Neural progenitor cell (in vitro differentiated cells): ENCODE data around the gene SIT1. TPM values are rescaled to one million over a fixed set of nuclear protein-coding genes. Genes with fewer than 3 reads are reported as not detected.

Experiments
- DNase-seq: peaks from one replicate; pipeline ENCODE4 v3.0.0-alpha.2; 2016; ENCODE audit warnings: low spot score
- H2AFZ ChIP-seq: fragments of 200-600 bp; sonication (generic); replicated peaks from 2 replicates; pipeline ENCODE4 v1.6.1; 2016; ENCODE audit warnings: antibody characterized with exemption
- H3F3A ChIP-seq: fragments of 200-600 bp; sonication (generic); 2 replicates; pipeline ENCODE4 v1.6.1; 2016; ENCODE audit warnings: antibody characterized with exemption, low read depth
- H3K27ac ChIP-seq: fragments of 200-600 bp; sonication (generic); 2 replicates; pipeline ENCODE4 v1.5.1; 2016; ENCODE audit warnings: mild to moderate bottlenecking
- H3K27me3 ChIP-seq: fragments of 200-600 bp; sonication (generic); 2 replicates; pipeline ENCODE4 v1.6.1; 2016; ENCODE audit warnings: mild to moderate bottlenecking, moderate library complexity
- H3K36me3 ChIP-seq: fragments of 200-600 bp; sonication (generic); 2 replicates; pipeline ENCODE4 v1.5.1; 2016
- H3K4me1 ChIP-seq: fragments of 200-600 bp; sonication (generic); 2 replicates; pipeline ENCODE4 v1.6.1; 2016; ENCODE audit warnings: mixed run types
- H3K4me2 ChIP-seq: fragments of 200-600 bp; sonication (generic); 2 replicates; pipeline ENCODE4 v1.6.1; 2016
- H3K4me3 ChIP-seq: fragments of 200-600 bp; sonication (generic); 2 replicates; pipeline ENCODE4 v1.5.1; 2016
- H3K79me2 ChIP-seq: fragments of 200-600 bp; sonication (generic); 2 replicates; pipeline ENCODE4 v1.6.1; 2016; ENCODE audit warnings: low read depth
- H3K9ac ChIP-seq: fragments of 200-600 bp; sonication (generic); 2 replicates; pipeline ENCODE4 v1.6.1; 2016
- H3K9me3 ChIP-seq: fragments of 200-600 bp; sonication (generic); 2 replicates; pipeline ENCODE4 v1.5.1; 2016; ENCODE audit warnings: low read depth
- H4K20me1 ChIP-seq: fragments of 200-600 bp; sonication (generic); 2 replicates; pipeline ENCODE4 v1.6.1; 2016; ENCODE audit warnings: low read depth
- H3K27ac Mint-ChIP-seq: 3 replicates; pipeline ENCODE4 v1.8.0; 2021; ENCODE audit warnings: mixed read lengths
- H3K27me3 Mint-ChIP-seq: 2 replicates; pipeline ENCODE4 v1.8.0; 2022; ENCODE audit warnings: low read depth, mild to moderate bottlenecking, inconsistent platforms, moderate library complexity, mixed read lengths; ENCODE audit not compliant: insufficient read depth
- H3K36me3 Mint-ChIP-seq: 3 replicates; pipeline ENCODE4 v1.8.0; 2021; ENCODE audit warnings: mixed read lengths
- H3K4me1 Mint-ChIP-seq: 3 replicates; pipeline ENCODE4 v1.8.0; 2021; ENCODE audit warnings: mixed read lengths
- H3K4me3 Mint-ChIP-seq: 3 replicates; pipeline ENCODE4 v1.8.0; 2021; ENCODE audit warnings: mild to moderate bottlenecking, moderate library complexity, mixed read lengths
- H3K9me3 Mint-ChIP-seq: 3 replicates; pipeline ENCODE4 v1.8.0; 2020; ENCODE audit warnings: mixed read lengths
- EZH2 ChIP-seq: fragments of 200-600 bp; sonication (generic); IDR thresholded peaks from 2 replicates; pipeline ENCODE4 v1.6.1; 2017; ENCODE audit warnings: antibody characterized with exemption, mild to moderate bottlenecking, moderate library complexity
- EZH2phosphoT487 ChIP-seq: fragments of 200-600 bp; sonication (generic); IDR thresholded peaks from 2 replicates; pipeline ENCODE4 v1.6.1; 2017; ENCODE audit warnings: antibody characterized with exemption
- total RNA-seq: library from RNA; depleted of rRNA; stranded (reverse); fragments of >200 nt; gene quantifications from 2 replicates; pipeline ENCODE4 v1.2.3, GENCODE V29; 2015; ENCODE audit warnings: low replicate concordance
- TF ChIP-seq, protein P1 (sequence below): fragments of 200-600 bp; sonication (generic); IDR thresholded peaks from 2 replicates; pipeline ENCODE4 v1.5.1; 2017; ENCODE audit warnings: antibody characterized with exemption, mild to moderate bottlenecking

SIT1 gene
- total RNA-seq, 1 donor from 2014 or later, result 0.86 TPM

DNA sequence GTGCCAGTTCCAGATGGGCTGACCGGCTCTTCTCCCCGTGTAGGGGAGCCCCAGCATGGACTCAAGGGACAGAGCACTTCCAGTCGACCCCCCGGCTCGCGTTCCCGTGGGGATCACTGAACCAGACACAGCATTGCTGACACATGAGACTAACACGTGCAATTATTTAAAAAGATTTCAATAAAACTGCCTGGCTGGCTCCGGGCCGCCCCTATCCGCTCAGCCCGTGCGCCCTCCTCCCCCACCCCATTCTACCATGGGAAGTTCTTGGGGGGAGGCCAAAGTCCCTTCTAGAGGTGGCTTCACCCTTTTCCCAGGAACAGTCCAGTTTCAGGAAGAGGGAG is 40.9 kb downstream of the SIT1 start:
- Histone ChIP-seq H3K27ac (no peak overlapping the region), H3F3A (peaks cover 2% of the 10 kb centered on the region), H3K36me3 (no peaks in the 10 kb centered on the region), H3K79me2 (peaks cover 18% of the 10 kb centered on the region), H2AFZ (no peak overlapping the region), H3K4me2 (no peak overlapping the region), H3K9me3 (no peaks in the 10 kb centered on the region), H3K27me3 (peaks cover 7% of the 10 kb centered on the region), H3K4me1 (peaks cover 9% of the 10 kb centered on the region), H3K9ac (no peak overlapping the region), H3K4me3 (no peak overlapping the region), H4K20me1 (peaks cover 23% of the 10 kb centered on the region)
- TF ChIP-seq EZH2 (no peak), EZH2phosphoT487 (no peak)
- TF ChIP-seq, protein P1, sequence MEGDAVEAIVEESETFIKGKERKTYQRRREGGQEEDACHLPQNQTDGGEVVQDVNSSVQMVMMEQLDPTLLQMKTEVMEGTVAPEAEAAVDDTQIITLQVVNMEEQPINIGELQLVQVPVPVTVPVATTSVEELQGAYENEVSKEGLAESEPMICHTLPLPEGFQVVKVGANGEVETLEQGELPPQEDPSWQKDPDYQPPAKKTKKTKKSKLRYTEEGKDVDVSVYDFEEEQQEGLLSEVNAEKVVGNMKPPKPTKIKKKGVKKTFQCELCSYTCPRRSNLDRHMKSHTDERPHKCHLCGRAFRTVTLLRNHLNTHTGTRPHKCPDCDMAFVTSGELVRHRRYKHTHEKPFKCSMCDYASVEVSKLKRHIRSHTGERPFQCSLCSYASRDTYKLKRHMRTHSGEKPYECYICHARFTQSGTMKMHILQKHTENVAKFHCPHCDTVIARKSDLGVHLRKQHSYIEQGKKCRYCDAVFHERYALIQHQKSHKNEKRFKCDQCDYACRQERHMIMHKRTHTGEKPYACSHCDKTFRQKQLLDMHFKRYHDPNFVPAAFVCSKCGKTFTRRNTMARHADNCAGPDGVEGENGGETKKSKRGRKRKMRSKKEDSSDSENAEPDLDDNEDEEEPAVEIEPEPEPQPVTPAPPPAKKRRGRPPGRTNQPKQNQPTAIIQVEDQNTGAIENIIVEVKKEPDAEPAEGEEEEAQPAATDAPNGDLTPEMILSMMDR, result no peak
- peaks cover 16% of the 10 kb centered on the region for H3K36me3 Mint-ChIP-seq
- H3K27ac Mint-ChIP-seq, result no peak overlapping the region
- no peaks in the 10 kb centered on the region for H3K9me3 Mint-ChIP-seq
- no peak for DNase-seq
- H3K4me3 Mint-ChIP-seq, result no peak overlapping the region
- H3K27me3 Mint-ChIP-seq, result peaks cover 17% of the 10 kb centered on the region
- H3K4me1 Mint-ChIP-seq, result peaks cover 14% of the 10 kb centered on the region

DNA sequence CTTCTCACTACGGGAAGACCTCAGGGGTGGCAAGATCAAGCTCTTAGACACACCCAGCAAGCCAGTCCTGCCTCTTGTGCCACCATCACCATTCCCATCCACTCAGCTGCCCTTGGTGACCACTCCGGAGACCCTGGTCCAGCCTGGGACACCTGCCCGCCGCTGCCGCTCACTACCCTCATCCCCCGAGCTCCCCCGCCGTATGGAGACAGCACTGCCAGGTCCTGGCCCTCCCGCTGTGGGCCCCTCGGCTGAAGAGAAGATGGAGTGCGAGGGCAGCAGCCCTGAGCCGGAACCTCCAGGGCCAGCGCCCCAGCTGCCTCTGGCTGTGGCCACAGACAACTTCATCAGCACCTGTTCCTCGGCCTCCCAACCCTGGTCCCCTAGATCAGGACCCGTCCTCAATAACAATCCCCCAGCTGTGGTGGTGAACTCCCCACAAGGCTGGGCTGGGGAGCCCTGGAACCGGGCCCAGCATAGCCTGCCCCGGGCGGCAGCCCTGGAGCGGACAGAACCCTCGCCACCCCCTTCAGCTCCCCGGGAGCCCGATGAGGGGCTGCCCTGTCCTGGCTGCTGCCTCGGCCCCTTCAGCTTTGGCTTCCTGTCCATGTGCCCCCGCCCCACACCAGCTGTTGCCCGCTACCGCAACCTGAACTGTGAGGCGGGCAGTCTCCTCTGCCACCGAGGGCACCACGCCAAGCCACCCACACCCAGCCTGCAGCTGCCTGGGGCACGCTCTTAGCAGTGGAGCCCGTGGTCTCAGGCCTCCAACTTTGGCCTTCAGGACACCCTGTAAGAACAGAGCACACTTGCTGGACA is 41.5 kb downstream of the SIT1 start:
- peaks cover 18% of the 10 kb centered on the region for H3K4me1 Mint-ChIP-seq
- H3K4me2 ChIP-seq, result no peak overlapping the region
- H3K4me3 Mint-ChIP-seq, result no peak overlapping the region
- no peaks in the 10 kb centered on the region for H3K9me3 ChIP-seq
- H3K9me3 Mint-ChIP-seq, result no peaks in the 10 kb centered on the region
- H3K4me1 ChIP-seq, result peaks cover 9% of the 10 kb centered on the region
- no peaks in the 10 kb centered on the region for H3K36me3 ChIP-seq
- no peak overlapping the region for H3K27ac Mint-ChIP-seq
- peaks cover 2% of the 10 kb centered on the region for H3K27me3 ChIP-seq
- H3K4me3 ChIP-seq, result no peak overlapping the region
- H3K36me3 Mint-ChIP-seq, result peaks cover 16% of the 10 kb centered on the region
- H2AFZ ChIP-seq, result no peak overlapping the region
- TF ChIP-seq, protein P1, result no peak
- TF ChIP-seq EZH2, result no peak
- TF ChIP-seq EZH2phosphoT487, result no peak
- peaks cover 23% of the 10 kb centered on the region for H4K20me1 ChIP-seq
- peaks cover 7% of the 10 kb centered on the region for H3F3A ChIP-seq
- no peak overlapping the region for H3K27ac ChIP-seq
- H3K9ac ChIP-seq, result no peak overlapping the region
- no peak for DNase-seq
- peaks cover 16% of the 10 kb centered on the region for H3K27me3 Mint-ChIP-seq
- peaks cover 18% of the 10 kb centered on the region for H3K79me2 ChIP-seq

DNA sequence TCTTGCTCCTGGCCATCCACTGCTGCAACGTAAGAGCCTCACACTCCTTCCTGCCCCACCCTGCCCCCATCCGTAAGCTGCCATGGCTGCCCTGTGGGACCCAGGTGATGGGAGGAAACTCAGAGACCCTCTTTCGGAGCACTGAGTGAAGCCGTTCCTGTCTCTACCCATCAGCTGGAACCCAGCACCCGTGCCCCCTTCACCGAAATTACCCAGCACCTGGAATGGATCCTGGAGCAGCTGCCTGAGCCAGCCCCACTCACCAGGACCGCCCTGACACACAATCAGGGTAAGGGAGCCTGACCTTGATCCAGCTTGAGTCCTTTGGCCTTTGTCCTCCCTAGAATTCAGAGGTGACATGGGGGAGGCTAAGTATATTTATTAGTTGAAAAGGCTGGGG is 42.5 kb downstream of the SIT1 start:
- H3K27me3 Mint-ChIP-seq, result peaks cover 18% of the 10 kb centered on the region

More for the DNA sequence above, 42.5 kb downstream of the SIT1 start:
- H3K4me2 ChIP-seq, result no peak overlapping the region
- H3K4me3 ChIP-seq, result no peak overlapping the region
- Mint-ChIP-seq H3K4me3 (no peak overlapping the region), H3K27ac (no peak overlapping the region), H3K4me1 (peaks cover 22% of the 10 kb centered on the region), H3K9me3 (no peaks in the 10 kb centered on the region), H3K36me3 (peaks cover 16% of the 10 kb centered on the region)
- no peak for TF ChIP-seq EZH2
- TF ChIP-seq EZH2phosphoT487, result no peak
- TF ChIP-seq, protein P1, result no peak
- H2AFZ ChIP-seq, result no peak overlapping the region
- H4K20me1 ChIP-seq, result peaks cover 23% of the 10 kb centered on the region
- no peak overlapping the region for H3K27ac ChIP-seq
- peaks cover 18% of the 10 kb centered on the region for H3K79me2 ChIP-seq
- H3F3A ChIP-seq, result peaks cover 13% of the 10 kb centered on the region
- no peaks in the 10 kb centered on the region for H3K36me3 ChIP-seq
- no peak overlapping the region for H3K9ac ChIP-seq
- H3K9me3 ChIP-seq, result no peaks in the 10 kb centered on the region
- no peaks in the 10 kb centered on the region for H3K27me3 ChIP-seq
- DNase-seq, result no peak
- peaks cover 13% of the 10 kb centered on the region for H3K4me1 ChIP-seq
